ENCODE data around the gene LMBR1L.
A peak's percentile ranks its signal among the peaks of the same experiment; 100 is the strongest.

The LMBR1L gene

GRCh38 chr12:49094975-49095365 lies 15.7 kb downstream of the LMBR1L start:
- H3K4me3 ChIP-seq (ENCODE audit: low read depth in 1 of 2, low read length in 2 of 2): no peak overlapping the region
- H3K27ac ChIP-seq (ENCODE audit: low read depth, low read length): no peak overlapping the region
- peaks cover 44 to 53% of the 10 kb centered on the region in 2 donors for H3K27me3 ChIP-seq (ENCODE audit: control insufficient read depth in 1 of 2, insufficient read depth in 2 of 2, low read length in 2 of 2)
- peaks cover 25 to 26% of the 10 kb centered on the region in 2 donors for H3K4me1 ChIP-seq (ENCODE audit: control insufficient read depth in 1 of 2, insufficient read depth in 2 of 2, low read length in 2 of 2)
- H3K9ac ChIP-seq (ENCODE audit: low read depth in 1 of 2, low read length in 2 of 2): no peak overlapping the region
- H3K9me3 ChIP-seq (ENCODE audit: control insufficient read depth in 1 of 2, low read length in 2 of 2): no peaks in the 10 kb centered on the region
- H3K36me3 ChIP-seq (ENCODE audit: control insufficient read depth in 1 of 2, insufficient read depth in 2 of 2, low read length in 2 of 2): peaks cover 14 to 21% of the 10 kb centered on the region in 2 donors

- Histone ChIP-seq H3K4me1 (ENCODE audit: control insufficient read depth in 1 of 2, insufficient read depth in 2 of 2, low read length in 2 of 2) (peaks cover 29 to 32% of the 10 kb centered on the region in 2 donors), H3K27me3 (ENCODE audit: control insufficient read depth in 1 of 2, insufficient read depth in 2 of 2, low read length in 2 of 2) (peaks cover 50 to 58% of the 10 kb centered on the region in 2 donors), H3K36me3 (ENCODE audit: control insufficient read depth in 1 of 2, insufficient read depth in 2 of 2, low read length in 2 of 2) (peaks cover 14 to 17% of the 10 kb centered on the region in 2 donors), H3K27ac (ENCODE audit: low read depth, low read length) (no peak within 1 kb of the TSS), H3K4me3 (ENCODE audit: low read depth in 1 of 2, low read length in 2 of 2) (peak within 1 kb of the TSS; percentile 36 to 40), H3K9ac (ENCODE audit: low read depth in 1 of 2, low read length in 2 of 2) (no peak within 1 kb of the TSS), H3K9me3 (ENCODE audit: control insufficient read depth in 1 of 2, low read length in 2 of 2) (no peaks in the 10 kb centered on the region)
Measured at GRCh38 chr12:49094160-49094974, 16.3 kb downstream of the LMBR1L start, which contains the start of gene DHH. Gene DHH, minus strand, starts transcription at chr12:49094801. Its CDS starts 289 bp downstream, at chr12:49094512.

- Histone ChIP-seq H3K9ac (ENCODE audit: low read depth in 1 of 2, low read length in 2 of 2) (no peak overlapping the region), H3K36me3 (ENCODE audit: control insufficient read depth in 1 of 2, insufficient read depth in 2 of 2, low read length in 2 of 2) (peaks cover 12 to 14% of the 10 kb centered on the region in 2 donors), H3K27ac (ENCODE audit: low read depth, low read length) (no peak overlapping the region), H3K27me3 (ENCODE audit: control insufficient read depth in 1 of 2, insufficient read depth in 2 of 2, low read length in 2 of 2) (peaks cover 56 to 64% of the 10 kb centered on the region in 2 donors), H3K4me3 (ENCODE audit: low read depth in 1 of 2, low read length in 2 of 2) (peak overlapping the region; percentile 36 to 40), H3K9me3 (ENCODE audit: control insufficient read depth in 1 of 2, low read length in 2 of 2) (no peaks in the 10 kb centered on the region), H3K4me1 (ENCODE audit: control insufficient read depth in 1 of 2, insufficient read depth in 2 of 2, low read length in 2 of 2) (peaks cover 29 to 35% of the 10 kb centered on the region in 2 donors)
Measured at GRCh38 chr12:49093792-49094159, 16.9 kb downstream of the LMBR1L start.

GRCh38 chr12:49092816-49093406 lies 17.7 kb downstream of the LMBR1L start:
- no peaks in the 10 kb centered on the region for H3K9me3 ChIP-seq (ENCODE audit: control insufficient read depth in 1 of 2, low read length in 2 of 2)
- H3K36me3 ChIP-seq (ENCODE audit: control insufficient read depth in 1 of 2, insufficient read depth in 2 of 2, low read length in 2 of 2): peaks cover 12 to 14% of the 10 kb centered on the region in 2 donors
- H3K4me3 ChIP-seq (ENCODE audit: low read depth in 1 of 2, low read length in 2 of 2): no peak overlapping the region
- H3K4me1 ChIP-seq (ENCODE audit: control insufficient read depth in 1 of 2, insufficient read depth in 2 of 2, low read length in 2 of 2): peaks cover 31 to 43% of the 10 kb centered on the region in 2 donors
- peaks cover 62 to 69% of the 10 kb centered on the region in 2 donors for H3K27me3 ChIP-seq (ENCODE audit: control insufficient read depth in 1 of 2, insufficient read depth in 2 of 2, low read length in 2 of 2)
- no peak overlapping the region for H3K27ac ChIP-seq (ENCODE audit: low read depth, low read length)
- no peak overlapping the region for H3K9ac ChIP-seq (ENCODE audit: low read depth in 1 of 2, low read length in 2 of 2)

GRCh38 chr12:49092086-49092815 lies 18.4 kb downstream of the LMBR1L start:
- H3K9me3 ChIP-seq (ENCODE audit: control insufficient read depth in 1 of 2, low read length in 2 of 2): no peaks in the 10 kb centered on the region
- no peak overlapping the region for H3K27ac ChIP-seq (ENCODE audit: low read depth, low read length)
- H3K4me1 ChIP-seq (ENCODE audit: control insufficient read depth in 1 of 2, insufficient read depth in 2 of 2, low read length in 2 of 2): peaks cover 35 to 48% of the 10 kb centered on the region in 2 donors
- H3K9ac ChIP-seq (ENCODE audit: low read depth in 1 of 2, low read length in 2 of 2): no peak overlapping the region
- H3K4me3 ChIP-seq (ENCODE audit: low read depth in 1 of 2, low read length in 2 of 2): peak overlapping the region; percentile 50 to 53
- peaks cover 6 to 7% of the 10 kb centered on the region in 2 donors for H3K36me3 ChIP-seq (ENCODE audit: control insufficient read depth in 1 of 2, insufficient read depth in 2 of 2, low read length in 2 of 2)
- H3K27me3 ChIP-seq (ENCODE audit: control insufficient read depth in 1 of 2, insufficient read depth in 2 of 2, low read length in 2 of 2): peaks cover 62 to 69% of the 10 kb centered on the region in 2 donors

GRCh38 chr12:49091836-49092085 lies 18.9 kb downstream of the LMBR1L start:
- Histone ChIP-seq H3K36me3 (ENCODE audit: control insufficient read depth in 1 of 2, insufficient read depth in 2 of 2, low read length in 2 of 2) (peaks cover 2% of the 10 kb centered on the region in 2 donors), H3K4me3 (ENCODE audit: low read depth in 1 of 2, low read length in 2 of 2) (peak overlapping the region; percentile 50 to 53), H3K4me1 (ENCODE audit: control insufficient read depth in 1 of 2, insufficient read depth in 2 of 2, low read length in 2 of 2) (peaks cover 35 to 48% of the 10 kb centered on the region in 2 donors), H3K27ac (ENCODE audit: low read depth, low read length) (no peak overlapping the region), H3K9me3 (ENCODE audit: control insufficient read depth in 1 of 2, low read length in 2 of 2) (no peaks in the 10 kb centered on the region), H3K9ac (ENCODE audit: low read depth in 1 of 2, low read length in 2 of 2) (no peak overlapping the region), H3K27me3 (ENCODE audit: control insufficient read depth in 1 of 2, insufficient read depth in 2 of 2, low read length in 2 of 2) (peaks cover 62 to 69% of the 10 kb centered on the region in 2 donors)

GRCh38 chr12:49091056-49091835 lies 19.4 kb downstream of the LMBR1L start:
- Histone ChIP-seq H3K36me3 (ENCODE audit: control insufficient read depth in 1 of 2, insufficient read depth in 2 of 2, low read length in 2 of 2) (no peaks in the 10 kb centered on the region), H3K9ac (ENCODE audit: low read depth in 1 of 2, low read length in 2 of 2) (no peak overlapping the region), H3K27ac (ENCODE audit: low read depth, low read length) (no peak overlapping the region), H3K27me3 (ENCODE audit: control insufficient read depth in 1 of 2, insufficient read depth in 2 of 2, low read length in 2 of 2) (peaks cover 62 to 69% of the 10 kb centered on the region in 2 donors), H3K4me1 (ENCODE audit: control insufficient read depth in 1 of 2, insufficient read depth in 2 of 2, low read length in 2 of 2) (peaks cover 35 to 48% of the 10 kb centered on the region in 2 donors), H3K9me3 (ENCODE audit: control insufficient read depth in 1 of 2, low read length in 2 of 2) (no peaks in the 10 kb centered on the region), H3K4me3 (ENCODE audit: low read depth in 1 of 2, low read length in 2 of 2) (no peak overlapping the region)

GRCh38 chr12:49089821-49090773 lies 20.6 kb downstream of the LMBR1L start:
- H3K27ac ChIP-seq (ENCODE audit: low read depth, low read length): no peak overlapping the region
- no peak overlapping the region for H3K9ac ChIP-seq (ENCODE audit: low read depth in 1 of 2, low read length in 2 of 2)
- peaks cover 62 to 65% of the 10 kb centered on the region in 2 donors for H3K27me3 ChIP-seq (ENCODE audit: control insufficient read depth in 1 of 2, insufficient read depth in 2 of 2, low read length in 2 of 2)
- H3K9me3 ChIP-seq (ENCODE audit: control insufficient read depth in 1 of 2, low read length in 2 of 2): no peaks in the 10 kb centered on the region
- H3K4me3 ChIP-seq (ENCODE audit: low read depth in 1 of 2, low read length in 2 of 2): peak overlapping the region; percentile 36 to 57
- peaks cover 35 to 48% of the 10 kb centered on the region in 2 donors for H3K4me1 ChIP-seq (ENCODE audit: control insufficient read depth in 1 of 2, insufficient read depth in 2 of 2, low read length in 2 of 2)
- no peaks in the 10 kb centered on the region for H3K36me3 ChIP-seq (ENCODE audit: control insufficient read depth in 1 of 2, insufficient read depth in 2 of 2, low read length in 2 of 2)

- H3K9ac ChIP-seq (ENCODE audit: low read depth in 1 of 2, low read length in 2 of 2): no peak overlapping the region
- peaks cover 28 to 41% of the 10 kb centered on the region in 2 donors for H3K4me1 ChIP-seq (ENCODE audit: control insufficient read depth in 1 of 2, insufficient read depth in 2 of 2, low read length in 2 of 2)
- H3K27me3 ChIP-seq (ENCODE audit: control insufficient read depth in 1 of 2, insufficient read depth in 2 of 2, low read length in 2 of 2): peaks cover 53 to 55% of the 10 kb centered on the region in 2 donors
Measured at GRCh38 chr12:49088932-49089330, 21.7 kb downstream of the LMBR1L start.

More at GRCh38 chr12:49088932-49089330, 21.7 kb downstream of the LMBR1L start:
- Histone ChIP-seq H3K4me3 (ENCODE audit: low read depth in 1 of 2, low read length in 2 of 2) (no peak overlapping the region), H3K27ac (ENCODE audit: low read depth, low read length) (no peak overlapping the region), H3K36me3 (ENCODE audit: control insufficient read depth in 1 of 2, insufficient read depth in 2 of 2, low read length in 2 of 2) (no peaks in the 10 kb centered on the region), H3K9me3 (ENCODE audit: control insufficient read depth in 1 of 2, low read length in 2 of 2) (peaks cover 0 to 3% of the 10 kb centered on the region in 2 donors)
